NCI-H2227 (cell line): Measurements from ENCODE around the gene DOCK9.

ENCODE experiments used
- DNase-seq: peaks from one replicate; lab custom pipeline; 2025; ENCODE audit not compliant: unreplicated experiment; lab: John Stamatoyannopoulos, UW

Gene DOCK9

GRCh38 chr13:98801626-98802418 lies 176.0 kb downstream of the DOCK9 start:
- DNase-seq: no peak

- no peak for DNase-seq
Measured at GRCh38 chr13:98800078-98800477, 177.8 kb downstream of the DOCK9 start.

DNA sequence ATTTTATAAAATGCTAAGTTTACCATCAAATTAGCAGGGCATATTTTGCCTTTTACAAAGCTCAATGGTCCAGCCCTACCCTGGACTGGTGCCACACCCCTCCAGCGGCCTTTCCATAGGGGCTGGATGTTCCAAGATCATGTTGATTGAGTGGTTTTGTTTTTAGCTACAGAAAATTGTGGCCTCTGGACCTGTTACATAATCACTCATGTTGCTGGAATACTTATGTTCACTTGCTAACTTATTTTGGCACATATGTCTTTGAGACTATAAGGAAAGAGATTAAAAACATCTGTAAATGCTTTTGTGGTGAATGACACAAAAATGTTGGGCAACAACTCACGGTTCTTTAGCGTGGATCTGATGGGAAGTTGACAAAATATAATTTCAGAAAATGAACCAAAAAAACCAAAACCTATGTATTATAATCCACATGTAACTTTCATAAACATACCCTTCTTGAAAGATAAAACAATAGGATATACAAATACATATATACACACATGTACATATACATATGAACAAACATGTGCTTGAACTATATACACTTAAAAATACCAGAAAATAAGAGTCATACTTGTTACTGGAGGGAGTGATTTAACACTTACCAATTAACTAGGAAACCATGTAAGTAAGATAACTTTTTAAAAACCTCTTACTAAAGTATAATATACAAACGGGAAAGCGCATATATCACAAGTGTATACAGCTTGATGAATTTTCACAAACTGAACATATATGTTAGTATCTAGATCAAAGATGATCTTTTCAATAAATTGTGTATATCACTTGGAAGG lies 178.8 kb downstream of the DOCK9 start:
- no peak for DNase-seq

DNA sequence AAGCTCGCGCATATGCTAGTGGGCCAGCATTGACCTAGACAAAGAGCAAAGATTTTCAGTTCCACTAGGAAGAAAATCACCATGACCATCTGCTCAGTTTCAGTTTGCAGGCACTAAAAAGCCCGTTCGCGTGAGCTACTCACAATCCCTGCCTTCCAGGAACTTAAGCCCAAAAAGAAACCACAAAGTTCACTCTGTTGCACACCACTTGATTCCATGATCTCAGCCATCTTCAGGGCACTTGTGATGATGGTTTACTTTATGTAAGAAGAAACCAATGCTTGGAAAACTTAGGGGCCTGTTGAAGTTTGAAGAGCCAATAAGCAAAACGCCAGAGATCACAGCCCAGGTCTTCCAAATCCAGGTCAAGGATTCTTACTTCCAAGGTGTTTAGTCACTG lies 180.4 kb downstream of the DOCK9 start:
- no peak for DNase-seq

DNA sequence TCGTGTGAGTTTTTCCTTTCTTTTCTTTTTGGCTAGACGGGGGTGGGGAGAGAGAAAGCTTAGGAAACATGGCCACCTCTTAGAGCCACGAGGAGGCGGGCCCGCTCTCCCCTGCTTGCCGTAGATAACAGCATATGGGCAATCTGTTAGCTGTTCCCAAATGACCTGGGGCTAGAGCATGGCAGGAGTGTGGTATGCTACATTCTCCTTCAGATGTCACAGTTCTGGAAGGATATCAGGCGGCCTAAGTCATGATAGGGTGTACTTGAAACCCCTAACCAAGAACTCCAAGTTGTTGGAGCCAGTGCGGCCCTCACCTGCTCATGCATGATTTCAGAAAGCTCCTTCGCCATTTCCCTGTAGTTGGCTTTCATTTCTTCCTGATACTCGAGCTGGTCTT lies 181.1 kb downstream of the DOCK9 start:
- DNase-seq: no peak

DNA sequence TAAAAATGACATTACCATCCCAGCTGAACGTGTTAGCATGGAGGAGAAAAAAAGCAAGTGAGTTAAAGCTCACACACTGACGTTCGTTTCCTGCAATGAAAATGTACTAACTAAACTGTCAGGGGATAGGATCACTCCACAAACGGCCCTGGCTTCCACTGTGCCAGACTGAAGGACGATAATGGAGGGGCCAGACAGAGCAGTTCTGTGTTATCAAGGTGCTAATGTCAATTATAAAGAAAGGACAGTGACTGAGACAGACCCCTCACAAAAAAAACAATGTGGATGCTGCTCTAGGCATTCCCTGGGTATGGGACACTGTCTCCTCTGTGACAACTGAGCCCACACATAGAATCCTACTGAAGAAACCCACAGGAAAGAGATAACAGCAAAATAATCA lies 181.7 kb downstream of the DOCK9 start:
- DNase-seq: no peak

- DNase-seq: no peak
Measured at GRCh38 chr13:98795220-98795619, 182.6 kb downstream of the DOCK9 start.

GRCh38 chr13:98794498-98794897 lies 183.4 kb downstream of the DOCK9 start:
- DNase-seq: no peak

DNA sequence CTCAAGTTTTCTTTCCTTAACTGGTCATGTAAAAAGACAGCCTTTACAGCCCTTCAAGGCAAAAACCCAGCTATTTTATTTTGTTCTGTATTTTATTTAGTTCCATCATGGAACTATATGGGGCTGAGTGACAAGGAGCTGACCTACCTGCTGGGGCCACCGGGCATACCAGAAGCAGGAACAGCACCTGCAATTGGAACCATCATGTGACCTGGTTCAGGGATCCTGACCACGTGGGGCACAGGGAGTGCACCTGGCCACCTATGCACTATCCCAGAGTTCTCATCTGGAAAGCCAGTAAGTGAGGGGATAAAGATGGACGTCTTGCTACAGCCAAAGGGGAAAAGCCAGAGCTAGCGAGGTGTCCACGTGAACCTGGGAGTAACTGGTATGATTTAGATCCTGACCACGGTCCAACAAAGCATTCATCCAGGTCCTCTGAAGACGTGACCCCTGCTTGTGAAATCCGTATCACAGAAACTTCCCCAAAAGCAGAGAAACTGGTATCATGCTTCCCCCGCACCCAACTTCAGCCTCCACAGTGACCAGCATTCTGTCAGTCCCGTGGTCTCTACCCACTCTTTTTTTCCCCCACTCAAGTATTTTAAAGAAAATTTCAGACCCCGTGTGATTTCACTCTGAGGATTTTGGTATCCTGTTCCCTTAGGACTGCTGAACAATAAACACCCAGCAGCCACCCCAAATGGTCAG lies 184.9 kb downstream of the DOCK9 start:
- DNase-seq: no peak

DNA sequence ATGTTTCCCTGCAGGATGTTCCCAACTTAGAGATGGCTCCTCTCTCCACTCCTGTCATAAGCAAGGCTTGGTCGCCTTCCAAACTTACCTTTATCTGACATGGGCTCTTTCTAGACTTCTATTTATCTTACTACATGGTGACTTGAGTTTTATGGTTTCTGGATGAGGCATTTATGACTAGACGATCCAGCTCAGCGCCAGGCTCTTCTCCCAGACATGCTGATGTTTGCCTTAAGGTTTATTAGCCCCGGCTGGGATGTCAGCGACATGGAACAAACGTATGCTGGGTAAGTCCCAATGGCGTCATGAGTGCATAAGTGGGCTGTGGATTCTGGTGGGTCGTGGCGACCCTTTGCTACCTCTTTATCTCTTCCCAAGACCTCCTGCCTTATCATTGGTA lies 185.5 kb downstream of the DOCK9 start:
- no peak for DNase-seq

DNA sequence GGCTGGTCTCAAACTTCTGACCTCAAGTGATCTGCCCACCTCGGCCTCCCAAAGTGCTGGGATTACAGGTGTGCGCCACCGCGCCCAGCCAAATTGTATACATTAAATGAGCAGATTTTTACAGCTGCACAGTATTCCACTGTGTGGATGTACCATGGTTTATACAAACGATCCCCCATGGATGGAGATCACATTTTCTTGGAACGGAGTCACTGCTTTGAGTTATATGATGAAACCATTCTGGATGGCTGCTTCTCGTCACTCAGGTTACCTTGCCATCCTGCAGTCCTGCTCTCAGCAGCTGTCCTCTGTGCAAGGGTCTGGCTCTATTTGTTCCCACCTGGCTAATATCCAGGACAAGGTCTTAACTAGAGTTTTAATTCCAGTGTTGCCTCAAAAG lies 186.3 kb downstream of the DOCK9 start:
- no peak for DNase-seq

DNA sequence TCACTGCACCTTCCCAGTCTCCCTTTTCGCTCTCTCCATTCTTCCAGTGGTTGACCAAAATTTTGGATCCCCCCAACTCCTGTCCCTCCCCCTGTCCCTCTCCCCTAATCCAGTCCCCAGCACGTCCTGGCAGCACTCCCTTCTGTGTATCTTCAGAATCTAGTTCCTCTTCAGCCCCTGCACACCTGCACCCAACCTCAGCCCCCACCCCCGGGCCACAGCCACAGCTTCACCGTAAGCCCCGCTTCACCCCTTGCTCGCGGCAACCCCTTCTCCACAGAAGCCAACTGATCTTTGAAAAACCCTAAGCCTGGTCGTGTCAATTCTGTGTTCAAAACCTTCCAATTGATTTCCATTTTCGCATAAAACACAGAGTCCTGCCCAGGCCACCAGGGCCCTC lies 189.9 kb downstream of the DOCK9 start:
- no peak for DNase-seq

GRCh38 chr13:98787173-98787572 lies 190.7 kb downstream of the DOCK9 start:
- DNase-seq: no peak

- no peak for DNase-seq
Measured at GRCh38 chr13:98786023-98786422, 191.8 kb downstream of the DOCK9 start.

- DNase-seq: no peak
Measured at GRCh38 chr13:98785405-98785804, 192.5 kb downstream of the DOCK9 start.

DNA sequence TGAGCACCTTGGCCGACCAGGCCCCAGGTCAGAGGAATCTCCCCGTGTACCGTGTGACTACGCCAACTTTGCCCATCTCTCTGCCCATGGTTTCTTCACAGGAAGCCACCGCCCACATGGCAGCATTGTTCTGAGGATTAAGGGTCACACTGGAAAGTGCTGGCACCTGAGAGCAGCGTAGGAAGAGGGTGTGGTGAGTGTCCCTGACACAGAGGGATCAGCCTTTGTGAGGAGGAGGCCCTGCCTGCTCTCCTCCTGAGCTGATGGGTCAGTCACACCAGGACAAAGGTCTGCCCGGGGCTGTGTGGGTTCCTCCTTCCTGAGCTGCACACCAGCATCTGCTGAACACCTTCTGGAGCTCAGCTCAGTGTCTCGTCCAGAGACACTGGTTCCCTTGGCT lies 193.2 kb downstream of the DOCK9 start:
- DNase-seq: no peak

DNA sequence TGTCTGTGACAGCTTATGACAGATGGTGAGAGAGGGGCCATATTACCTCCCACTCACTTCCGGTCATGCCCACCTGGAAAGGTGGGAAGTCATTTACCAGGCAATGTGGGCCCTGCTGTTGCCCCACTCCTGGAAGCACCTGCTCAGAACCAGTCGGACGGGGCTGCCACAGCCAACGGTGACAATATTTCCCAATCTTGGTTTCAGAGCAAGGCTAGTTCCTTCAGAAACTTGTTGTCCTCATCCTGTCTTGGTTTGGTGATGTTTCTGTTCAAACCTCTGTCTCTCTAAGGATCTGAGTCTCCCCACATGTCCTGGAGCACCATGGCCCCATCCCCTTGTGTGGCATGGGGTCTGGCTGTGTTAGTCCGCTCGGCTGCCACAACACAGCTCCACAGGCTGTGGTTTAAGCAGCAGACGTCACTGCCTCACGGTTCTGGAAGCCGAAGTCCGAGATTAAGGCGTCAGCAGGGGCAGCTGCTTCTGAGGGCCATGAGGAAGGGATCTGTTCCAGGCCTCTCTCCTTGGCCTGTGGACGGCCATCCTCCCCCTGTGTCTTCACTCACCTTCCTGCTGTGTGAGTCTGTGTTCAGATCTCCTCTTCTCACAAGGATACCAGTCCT lies 193.9 kb downstream of the DOCK9 start:
- DNase-seq: no peak

DNA sequence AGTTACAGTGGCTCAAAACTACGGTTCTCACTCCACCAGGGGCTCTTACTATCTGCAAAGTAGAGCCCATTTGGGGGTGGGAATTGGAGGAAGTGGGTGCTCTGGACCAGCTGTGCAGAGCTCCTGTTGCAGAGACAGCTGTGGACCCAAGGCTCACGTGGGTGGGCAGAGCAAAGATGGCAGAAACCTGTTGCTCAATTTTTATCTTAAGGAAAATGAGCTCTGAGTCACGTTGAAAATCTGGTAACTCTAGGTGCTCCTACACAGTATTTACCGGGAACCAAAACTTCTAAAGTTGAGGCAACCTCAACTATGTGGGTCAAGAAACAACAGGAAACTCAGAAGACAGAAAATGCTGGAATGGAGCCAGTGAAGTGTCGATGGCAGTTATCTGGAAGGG lies 195.2 kb downstream of the DOCK9 start:
- DNase-seq: no peak

GRCh38 chr13:98781905-98782304 lies 196.0 kb downstream of the DOCK9 start:
- DNase-seq: no peak

- DNase-seq: no peak
Measured at GRCh38 chr13:98781470-98781869, 196.4 kb downstream of the DOCK9 start.

GRCh38 chr13:98781045-98781444 lies 196.8 kb downstream of the DOCK9 start:
- no peak for DNase-seq
